ELF-1 (cell line): ENCODE measurements around the gene ZNF576.
A peak's percentile ranks its signal among the peaks of the same experiment; 100 is the strongest.
"Not testable (repeated sequence)": the region's sequence is repeated elsewhere in the genome, so short reads cannot be mapped to it uniquely, and the experiment has no call there.

Experiments used
- DNase-seq: peaks from one replicate; pipeline ENCODE4 v3.0.0-alpha.2; 2016; ENCODE audit warnings: low read depth, low spot score

Gene ZNF576

GRCh38 chr19:43575156-43575950 is 21.0 kb upstream of the ZNF576 start, which contains the start of the genes PINLYP and XRCC1:
Gene PINLYP (plus strand): TSS chr19:43575801. CDS start chr19:43577192, 1,391 bp downstream.
Gene XRCC1 (minus strand): TSS chr19:43575527. CDS start chr19:43575458, 69 bp downstream.
- DNase-seq = peak; percentile 99

GRCh38 chr19:43575955-43576878 is 20.2 kb upstream of the ZNF576 start:
- peak; percentile 43 for DNase-seq

- no peak for DNase-seq
Observed at GRCh38 chr19:43578787-43579186, 17.6 kb upstream of the ZNF576 start.

- no peak for DNase-seq
Observed at GRCh38 chr19:43581467-43581866, 14.9 kb upstream of the ZNF576 start.

GRCh38 chr19:43582495-43582894 is 13.9 kb upstream of the ZNF576 start:
- DNase-seq = no peak

GRCh38 chr19:43584484-43584883 is 11.9 kb upstream of the ZNF576 start:
- DNase-seq = no peak

- DNase-seq = no peak
Observed at GRCh38 chr19:43586346-43586745, 10.0 kb upstream of the ZNF576 start.

GRCh38 chr19:43587029-43587428 is 9.4 kb upstream of the ZNF576 start:
- DNase-seq = not testable (repeated sequence)

- no peak for DNase-seq
Observed at GRCh38 chr19:43589277-43589676, 7.1 kb upstream of the ZNF576 start.

- no peak for DNase-seq
Observed at GRCh38 chr19:43589678-43590077, 6.7 kb upstream of the ZNF576 start.

- no peak for DNase-seq
Observed at GRCh38 chr19:43591904-43592772, 4.3 kb upstream of the ZNF576 start.

GRCh38 chr19:43592800-43593350 is 3.5 kb upstream of the ZNF576 start:
- DNase-seq = no peak

- DNase-seq = no peak
Observed at GRCh38 chr19:43594081-43594697, 2.2 kb upstream of the ZNF576 start.

GRCh38 chr19:43594710-43595604 is 1.4 kb upstream of the ZNF576 start:
- DNase-seq = peak; percentile 91

- no peak for DNase-seq
Observed at GRCh38 chr19:43595605-43595998, 793 bp upstream of the ZNF576 start.

GRCh38 chr19:43596842-43597461 is 557 bp downstream of the ZNF576 start:
- no peak for DNase-seq

- DNase-seq = no peak
Observed at GRCh38 chr19:43597876-43598275, 1.5 kb downstream of the ZNF576 start.

- no peak for DNase-seq
Observed at GRCh38 chr19:43598445-43599240, 2.2 kb downstream of the ZNF576 start.
